IgD-negative memory B cell (primary cell): Measurements from ENCODE around the gene CDYL. TPM values are rescaled to one million over a fixed set of nuclear protein-coding genes. Genes with fewer than 3 reads are reported as not detected.
"Not testable (repeated sequence)": the region's sequence is repeated elsewhere in the genome, so short reads cannot be mapped to it uniquely, and the experiment has no call there.

ENCODE experiments used
- H3K27ac Mint-ChIP-seq, 3 donors: one replicate each; pipeline ENCODE4 v1.8.0; 2020 to 2022; ENCODE audit warnings: mild to moderate bottlenecking in 3 of 3, mixed read lengths in 3 of 3, moderate library complexity in 1 of 3
- H3K27me3 Mint-ChIP-seq: one replicate; pipeline ENCODE4 v1.8.0; 2021; ENCODE audit warnings: mixed read lengths
- H3K36me3 Mint-ChIP-seq: one replicate; pipeline ENCODE4 v1.8.0; 2020; ENCODE audit warnings: mild to moderate bottlenecking, mixed read lengths
- H3K4me1 Mint-ChIP-seq, 3 donors: one replicate each; pipeline ENCODE4 v1.8.0; 2020 to 2022; ENCODE audit warnings: mixed read lengths in 3 of 3, mild to moderate bottlenecking in 1 of 3
- H3K4me3 Mint-ChIP-seq, 4 donors: one replicate each; pipeline ENCODE4 v1.8.0; 2020 to 2022; ENCODE audit warnings: mild to moderate bottlenecking in 4 of 4, mixed read lengths in 4 of 4, moderate library complexity in 3 of 4
- H3K9me3 Mint-ChIP-seq, 3 donors: one replicate each; pipeline ENCODE4 v1.8.0; 2020 to 2021; ENCODE audit warnings: mixed read lengths in 3 of 3, mild to moderate bottlenecking in 1 of 3
- polyA plus RNA-seq: library from polyadenylated mRNA; unstranded; fragments of 300-500 nt; fragmentation: Illumina TruSeq; gene quantifications from one replicate; pipeline ENCODE4 v1.2.3, GENCODE V29; 2021

CDYL gene
- polyA plus RNA-seq, 1 donor from 2014 or later, result 5.3 TPM

GRCh38 chr6:4853349-4853748 is 77.1 kb downstream of the CDYL start:
- no peaks in the 10 kb centered on the region for H3K27me3 Mint-ChIP-seq
- no peak overlapping the region for H3K4me3 Mint-ChIP-seq
- no peaks in the 10 kb centered on the region for H3K9me3 Mint-ChIP-seq
- peak overlapping the region in 1 of 3 donors; percentile 32 for H3K27ac Mint-ChIP-seq
- peaks cover 31 to 67% (median 43%) of the 10 kb centered on the region in 3 donors for H3K4me1 Mint-ChIP-seq
- peaks cover 3% of the 10 kb centered on the region for H3K36me3 Mint-ChIP-seq

- Mint-ChIP-seq H3K4me1 (peaks cover 32 to 67% (median 38%) of the 10 kb centered on the region in 3 donors), H3K4me3 (peak overlapping the region in 1 of 4 donors; percentile 65), H3K27ac (peak overlapping the region in 1 of 3 donors; percentile 32), H3K27me3 (no peaks in the 10 kb centered on the region), H3K36me3 (peaks cover 3% of the 10 kb centered on the region), H3K9me3 (no peaks in the 10 kb centered on the region)
These were observed 77.7 kb downstream of the CDYL start for GRCh38 chr6:4853782-4854511.

- Mint-ChIP-seq H3K27me3 (no peaks in the 10 kb centered on the region), H3K4me1 (peaks cover 27 to 66% (median 34%) of the 10 kb centered on the region in 3 donors), H3K4me3 (no peak overlapping the region), H3K27ac (peak overlapping the region in 1 of 3 donors; percentile 72), H3K9me3 (no peaks in the 10 kb centered on the region), H3K36me3 (peaks cover 3% of the 10 kb centered on the region)
These were observed 80.6 kb downstream of the CDYL start for GRCh38 chr6:4856785-4857184.

GRCh38 chr6:4858194-4859015 is 82.2 kb downstream of the CDYL start:
- Mint-ChIP-seq H3K27me3 (no peaks in the 10 kb centered on the region), H3K4me3 (peak overlapping the region in 1 of 4 donors; percentile 17), H3K27ac (peak overlapping the region in 1 of 3 donors; percentile 73), H3K4me1 (peaks cover 28 to 56% (median 31%) of the 10 kb centered on the region in 3 donors), H3K9me3 (peaks cover 0 to 4% (median 0%) of the 10 kb centered on the region in 3 donors), H3K36me3 (peaks cover 2% of the 10 kb centered on the region)

- H3K27ac Mint-ChIP-seq, result no peak overlapping the region
- H3K27me3 Mint-ChIP-seq, result no peaks in the 10 kb centered on the region
- H3K9me3 Mint-ChIP-seq, result peaks cover 0 to 19% (median 5%) of the 10 kb centered on the region in 3 donors
- H3K36me3 Mint-ChIP-seq, result peaks cover 13% of the 10 kb centered on the region
- no peak overlapping the region for H3K4me3 Mint-ChIP-seq
- peaks cover 23 to 55% (median 29%) of the 10 kb centered on the region in 3 donors for H3K4me1 Mint-ChIP-seq
These were observed 84.2 kb downstream of the CDYL start for GRCh38 chr6:4860387-4860786.

GRCh38 chr6:4861564-4861963 is 85.4 kb downstream of the CDYL start:
- H3K9me3 Mint-ChIP-seq, result peaks cover 0 to 19% (median 12%) of the 10 kb centered on the region in 3 donors
- no peaks in the 10 kb centered on the region for H3K27me3 Mint-ChIP-seq
- peaks cover 18% of the 10 kb centered on the region for H3K36me3 Mint-ChIP-seq
- peaks cover 21 to 48% (median 24%) of the 10 kb centered on the region in 3 donors for H3K4me1 Mint-ChIP-seq
- no peak overlapping the region for H3K27ac Mint-ChIP-seq
- H3K4me3 Mint-ChIP-seq, result no peak overlapping the region

GRCh38 chr6:4864519-4864918 is 88.3 kb downstream of the CDYL start:
- Mint-ChIP-seq H3K4me3 (peak overlapping the region in 1 of 4 donors; percentile 1), H3K4me1 (peaks cover 14 to 36% (median 18%) of the 10 kb centered on the region in 3 donors), H3K27me3 (no peaks in the 10 kb centered on the region), H3K36me3 (peaks cover 25% of the 10 kb centered on the region), H3K27ac (no peak overlapping the region), H3K9me3 (peaks cover 2 to 28% (median 21%) of the 10 kb centered on the region in 3 donors)

- peak overlapping the region in 1 of 3 donors; percentile 95 for H3K27ac Mint-ChIP-seq
- H3K9me3 Mint-ChIP-seq, result peaks cover 2 to 28% (median 21%) of the 10 kb centered on the region in 3 donors
- peaks cover 25% of the 10 kb centered on the region for H3K36me3 Mint-ChIP-seq
- peaks cover 14 to 36% (median 18%) of the 10 kb centered on the region in 3 donors for H3K4me1 Mint-ChIP-seq
- peak overlapping the region in 1 of 4 donors; percentile 1 for H3K4me3 Mint-ChIP-seq
- not testable (repeated sequence) for H3K27me3 Mint-ChIP-seq
These were observed 88.8 kb downstream of the CDYL start for GRCh38 chr6:4865006-4865405.

- Mint-ChIP-seq H3K27me3 (no peaks in the 10 kb centered on the region), H3K4me3 (peak overlapping the region in 1 of 4 donors; percentile 3), H3K27ac (no peak overlapping the region), H3K9me3 (peaks cover 2 to 13% (median 13%) of the 10 kb centered on the region in 3 donors), H3K36me3 (peaks cover 14% of the 10 kb centered on the region), H3K4me1 (peaks cover 15 to 37% (median 33%) of the 10 kb centered on the region in 3 donors)
These were observed 94.8 kb downstream of the CDYL start for GRCh38 chr6:4870821-4871494.

GRCh38 chr6:4871825-4872224 is 95.6 kb downstream of the CDYL start:
- H3K27ac Mint-ChIP-seq, result peak overlapping the region in 1 of 3 donors; percentile 73
- peaks cover 12% of the 10 kb centered on the region for H3K36me3 Mint-ChIP-seq
- no peaks in the 10 kb centered on the region for H3K27me3 Mint-ChIP-seq
- H3K4me3 Mint-ChIP-seq, result peak overlapping the region in 1 of 4 donors; percentile 42
- peaks cover 15 to 42% (median 35%) of the 10 kb centered on the region in 3 donors for H3K4me1 Mint-ChIP-seq
- H3K9me3 Mint-ChIP-seq, result peaks cover 2 to 13% (median 8%) of the 10 kb centered on the region in 3 donors

GRCh38 chr6:4872841-4873240 is 96.6 kb downstream of the CDYL start:
- peaks cover 0 to 8% (median 4%) of the 10 kb centered on the region in 3 donors for H3K9me3 Mint-ChIP-seq
- no peak overlapping the region for H3K4me3 Mint-ChIP-seq
- H3K27ac Mint-ChIP-seq, result no peak overlapping the region
- peaks cover 7% of the 10 kb centered on the region for H3K36me3 Mint-ChIP-seq
- peaks cover 12 to 40% (median 32%) of the 10 kb centered on the region in 3 donors for H3K4me1 Mint-ChIP-seq
- no peaks in the 10 kb centered on the region for H3K27me3 Mint-ChIP-seq

GRCh38 chr6:4873928-4874327 is 97.7 kb downstream of the CDYL start:
- peaks cover 0 to 4% (median 2%) of the 10 kb centered on the region in 3 donors for H3K9me3 Mint-ChIP-seq
- no peak overlapping the region for H3K4me3 Mint-ChIP-seq
- no peaks in the 10 kb centered on the region for H3K27me3 Mint-ChIP-seq
- peaks cover 12 to 41% (median 30%) of the 10 kb centered on the region in 3 donors for H3K4me1 Mint-ChIP-seq
- H3K27ac Mint-ChIP-seq, result no peak overlapping the region
- H3K36me3 Mint-ChIP-seq, result peaks cover 5% of the 10 kb centered on the region

- peaks cover 3% of the 10 kb centered on the region for H3K36me3 Mint-ChIP-seq
- no peaks in the 10 kb centered on the region for H3K27me3 Mint-ChIP-seq
- peak overlapping the region in 1 of 3 donors; percentile 69 for H3K27ac Mint-ChIP-seq
- H3K4me1 Mint-ChIP-seq, result peaks cover 41 to 51% (median 45%) of the 10 kb centered on the region in 3 donors
- peaks cover 0 to 4% (median 4%) of the 10 kb centered on the region in 3 donors for H3K9me3 Mint-ChIP-seq
- peak overlapping the region in 2 of 4 donors; percentile 6 to 23 for H3K4me3 Mint-ChIP-seq
These were observed 103.6 kb downstream of the CDYL start for GRCh38 chr6:4879741-4880275.

- Mint-ChIP-seq H3K27ac (no peak overlapping the region), H3K27me3 (no peaks in the 10 kb centered on the region), H3K36me3 (no peaks in the 10 kb centered on the region), H3K4me1 (peaks cover 43 to 50% (median 48%) of the 10 kb centered on the region in 3 donors), H3K4me3 (no peak overlapping the region), H3K9me3 (peaks cover 0 to 4% (median 4%) of the 10 kb centered on the region in 3 donors)
These were observed 104.2 kb downstream of the CDYL start for GRCh38 chr6:4880363-4880762.
